NB4 (cell line): ENCODE results near the gene SLC16A14.
A peak's percentile ranks its signal among the peaks of the same experiment; 100 is the strongest.
"Not testable (repeated sequence)": the region's sequence is repeated elsewhere in the genome, so short reads cannot be mapped to it uniquely, and the experiment has no call there.

Experiments used
- DNase-seq: peaks from one replicate; pipeline ENCODE4 v3.0.0; 2010; ENCODE audit warnings: low read depth
- H3K4me3 ChIP-seq: one replicate; pipeline ENCODE4 v1.5.1; 2011; ENCODE audit warnings: mild to moderate bottlenecking, low read depth, low read length, moderate library complexity
- MYC ChIP-seq: IDR thresholded peaks from 2 replicates; pipeline ENCODE4 v1.6.1; 2011; ENCODE audit warnings: low read depth, low read length
- POLR2A ChIP-seq: IDR thresholded peaks from 2 replicates; pipeline ENCODE4 v1.6.1; 2011; ENCODE audit warnings: mild to moderate bottlenecking; ENCODE audit not compliant: insufficient read length; ENCODE audit errors: extremely low read depth
- TF ChIP-seq, protein P1 (sequence below): IDR thresholded peaks from one replicate; pipeline ENCODE4 v1.5.1; 2012; ENCODE audit warnings: low read depth, low read length
- TF ChIP-seq, protein P2 (sequence below): IDR thresholded peaks from 2 replicates; pipeline ENCODE4 v1.6.1; 2011; ENCODE audit warnings: low read depth, low read length

Gene SLC16A14

DNA sequence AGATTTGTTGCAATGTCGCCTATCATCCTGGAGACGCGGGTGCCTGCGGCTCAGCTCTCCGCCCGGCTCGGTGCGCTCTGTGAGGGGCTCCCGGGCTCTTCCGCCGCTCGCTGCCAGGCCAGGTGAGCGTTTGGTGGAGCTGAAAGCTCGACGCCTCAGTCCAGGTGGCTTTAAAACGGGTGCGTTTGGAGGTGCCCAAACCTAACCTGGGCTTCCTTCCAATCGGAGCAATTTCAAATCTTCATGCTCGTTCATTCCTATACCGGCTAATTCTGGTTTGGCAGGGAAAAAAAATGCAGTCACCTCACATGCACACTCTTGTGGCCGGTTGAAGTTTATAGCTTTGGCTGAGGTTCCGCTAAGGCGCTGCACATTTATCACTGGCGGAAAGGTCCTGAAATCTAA, at the start of gene SLC16A14:
Gene SLC16A14 (minus strand): TSS at position 274 of the 405 bp plus-strand sequence. CDS start 9,572 bp downstream, outside the sequence.
- TF ChIP-seq, protein P1, sequence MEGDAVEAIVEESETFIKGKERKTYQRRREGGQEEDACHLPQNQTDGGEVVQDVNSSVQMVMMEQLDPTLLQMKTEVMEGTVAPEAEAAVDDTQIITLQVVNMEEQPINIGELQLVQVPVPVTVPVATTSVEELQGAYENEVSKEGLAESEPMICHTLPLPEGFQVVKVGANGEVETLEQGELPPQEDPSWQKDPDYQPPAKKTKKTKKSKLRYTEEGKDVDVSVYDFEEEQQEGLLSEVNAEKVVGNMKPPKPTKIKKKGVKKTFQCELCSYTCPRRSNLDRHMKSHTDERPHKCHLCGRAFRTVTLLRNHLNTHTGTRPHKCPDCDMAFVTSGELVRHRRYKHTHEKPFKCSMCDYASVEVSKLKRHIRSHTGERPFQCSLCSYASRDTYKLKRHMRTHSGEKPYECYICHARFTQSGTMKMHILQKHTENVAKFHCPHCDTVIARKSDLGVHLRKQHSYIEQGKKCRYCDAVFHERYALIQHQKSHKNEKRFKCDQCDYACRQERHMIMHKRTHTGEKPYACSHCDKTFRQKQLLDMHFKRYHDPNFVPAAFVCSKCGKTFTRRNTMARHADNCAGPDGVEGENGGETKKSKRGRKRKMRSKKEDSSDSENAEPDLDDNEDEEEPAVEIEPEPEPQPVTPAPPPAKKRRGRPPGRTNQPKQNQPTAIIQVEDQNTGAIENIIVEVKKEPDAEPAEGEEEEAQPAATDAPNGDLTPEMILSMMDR: peak; percentile 25
- no peak for TF ChIP-seq POLR2A

DNA sequence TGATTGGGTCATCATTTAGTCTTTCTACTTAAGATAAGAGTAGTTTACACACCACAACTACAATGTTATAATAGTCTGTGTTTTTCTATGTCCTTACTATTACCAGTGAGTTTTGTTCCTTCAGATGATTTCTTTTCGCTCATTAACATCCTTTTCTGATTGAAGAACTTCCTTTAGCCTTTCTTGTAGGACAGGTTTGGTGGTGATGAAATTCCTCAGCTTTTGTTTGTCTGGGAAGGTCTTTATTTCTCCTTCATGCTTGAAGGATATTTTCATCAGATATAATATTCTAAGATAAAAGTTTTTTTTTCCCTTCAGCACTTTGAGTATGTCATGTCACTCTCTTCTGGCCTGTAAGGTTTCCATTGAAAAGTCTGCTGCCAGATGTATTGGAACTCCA, 38.0 kb upstream of the SLC16A14 start:
- H3K4me3 ChIP-seq: no peak overlapping the region
- TF ChIP-seq, protein P2, sequence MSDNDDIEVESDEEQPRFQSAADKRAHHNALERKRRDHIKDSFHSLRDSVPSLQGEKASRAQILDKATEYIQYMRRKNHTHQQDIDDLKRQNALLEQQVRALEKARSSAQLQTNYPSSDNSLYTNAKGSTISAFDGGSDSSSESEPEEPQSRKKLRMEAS: no peak
- TF ChIP-seq POLR2A (no peak), MYC (no peak)
- TF ChIP-seq, protein P1: no peak
- no peak for DNase-seq

More for the DNA sequence above, at the start of gene SLC16A14:
- H3K4me3 ChIP-seq: peak within 1 kb of the TSS; percentile 64
- peak; percentile 76 for DNase-seq

- DNase-seq, H3K4me3 ChIP-seq: not testable (repeated sequence)
These were observed 33.2 kb upstream of the SLC16A14 start for GRCh38 chr2:230101967-230102366.

GRCh38 chr2:230097841-230098240, 29.1 kb upstream of the SLC16A14 start:
- no peak overlapping the region for H3K4me3 ChIP-seq
- no peak for DNase-seq
- TF ChIP-seq, protein P1: no peak
- TF ChIP-seq, protein P2: no peak
- no peak for TF ChIP-seq MYC
- TF ChIP-seq POLR2A: no peak

DNA sequence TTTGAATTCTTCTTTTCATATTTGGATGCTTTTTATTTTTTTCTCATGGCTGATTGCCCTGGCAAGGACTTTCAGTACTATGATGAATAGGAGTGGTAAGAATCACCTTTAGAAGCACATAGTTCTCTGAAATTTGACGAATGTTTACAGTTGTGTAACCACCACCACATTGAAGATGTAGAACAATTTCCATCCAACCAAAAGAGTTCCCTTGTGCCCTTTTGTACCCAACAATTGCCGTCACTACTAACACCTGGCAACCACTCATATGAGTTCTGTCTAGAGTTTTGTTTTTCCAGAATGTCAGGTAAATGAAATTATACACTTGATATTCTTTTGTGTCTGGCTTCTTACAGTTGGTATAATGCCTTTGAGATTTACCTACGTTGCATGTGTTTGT, 28.7 kb upstream of the SLC16A14 start:
- no peak overlapping the region for H3K4me3 ChIP-seq
- DNase-seq: no peak
- TF ChIP-seq, protein P1: no peak
- no peak for TF ChIP-seq MYC
- no peak for TF ChIP-seq POLR2A

DNA sequence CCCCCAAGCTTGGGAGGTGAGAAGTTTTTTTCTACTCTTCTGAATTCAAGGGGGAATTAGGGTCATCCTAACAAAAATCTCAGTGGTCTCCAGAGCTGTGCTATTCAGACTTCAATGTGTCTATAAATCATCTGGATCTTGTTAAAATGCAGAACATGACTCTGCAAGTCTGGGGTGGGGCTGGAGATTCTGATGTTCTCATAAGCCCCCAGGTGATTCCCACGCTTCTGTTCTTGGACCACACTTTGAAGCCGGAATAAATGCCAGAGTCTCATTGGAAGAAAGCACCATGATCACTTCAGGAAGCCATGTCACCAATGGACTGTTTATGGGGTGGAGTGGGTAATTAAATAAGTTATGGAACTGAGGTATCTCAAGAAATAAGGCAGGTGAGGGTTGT, 22.2 kb upstream of the SLC16A14 start:
- H3K4me3 ChIP-seq: no peak overlapping the region
- TF ChIP-seq MYC (no peak), POLR2A (no peak)
- TF ChIP-seq, protein P2: no peak
- TF ChIP-seq, protein P1: no peak
- no peak for DNase-seq

DNA sequence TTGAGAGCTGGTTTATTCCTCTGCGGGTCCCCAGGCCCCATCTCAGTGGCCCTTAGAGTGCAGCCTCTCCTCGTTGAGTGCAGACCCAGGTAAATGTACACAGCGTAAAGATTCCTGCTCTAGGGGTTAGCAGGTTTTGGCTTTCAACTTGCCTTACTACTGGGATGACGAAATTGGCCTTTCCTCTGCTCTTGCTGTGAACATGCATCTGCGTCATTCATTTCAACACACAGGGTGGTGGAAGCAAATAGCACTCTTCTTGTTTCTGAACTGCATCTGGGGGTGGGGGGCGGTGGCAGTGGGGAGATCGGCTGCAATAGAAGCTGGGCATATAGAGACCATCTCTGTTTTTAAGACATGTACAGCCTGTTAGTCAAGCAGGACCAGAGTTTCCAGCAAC, 16.5 kb upstream of the SLC16A14 start:
- TF ChIP-seq MYC (no peak), POLR2A (no peak)
- TF ChIP-seq, protein P2: no peak
- TF ChIP-seq, protein P1: no peak
- peak; percentile 73 for DNase-seq
- no peak overlapping the region for H3K4me3 ChIP-seq
